Smooth muscle cell (in vitro differentiated cells): Measurements from ENCODE around the gene PLCB4. TPM values are rescaled to one million over a fixed set of nuclear protein-coding genes. Genes with fewer than 3 reads are reported as not detected.

Experiments
- DNase-seq: peaks from one replicate; lab custom pipeline; 2025; ENCODE audit not compliant: unreplicated experiment; lab: John Stamatoyannopoulos, UW
- H2AFZ ChIP-seq: fragments of 200-600 bp; sonication (generic); 2 replicates; pipeline ENCODE4 v1.6.0; 2016; ENCODE audit warnings: antibody characterized with exemption, low read depth, mild to moderate bottlenecking
- H3F3A ChIP-seq: fragments of 200-600 bp; sonication (generic); 2 replicates; pipeline ENCODE4 v1.6.0; 2017; ENCODE audit warnings: antibody characterized with exemption, low read depth
- H3K27ac ChIP-seq: fragments of 200-600 bp; sonication (generic); 2 replicates; pipeline ENCODE4 v1.5.1; 2016; ENCODE audit warnings: low read depth, mild to moderate bottlenecking
- H3K27me3 ChIP-seq: fragments of 200-600 bp; sonication (generic); 2 replicates; pipeline ENCODE4 v1.6.1; 2016; ENCODE audit warnings: low read depth, mild to moderate bottlenecking
- H3K36me3 ChIP-seq: fragments of 200-600 bp; sonication (generic); 2 replicates; pipeline ENCODE4 v1.5.1; 2016; ENCODE audit warnings: low read depth
- H3K4me1 ChIP-seq: fragments of 200-600 bp; sonication (generic); 2 replicates; pipeline ENCODE4 v1.5.1; 2016; ENCODE audit warnings: low read depth
- H3K4me2 ChIP-seq: fragments of 200-600 bp; sonication (generic); 2 replicates; pipeline ENCODE4 v1.6.0; 2016; ENCODE audit warnings: mild to moderate bottlenecking
- H3K4me3 ChIP-seq: fragments of 200-600 bp; sonication (generic); 2 replicates; pipeline ENCODE4 v1.5.1; 2016; ENCODE audit warnings: mild to moderate bottlenecking
- H3K79me2 ChIP-seq: fragments of 200-600 bp; sonication (generic); 2 replicates; pipeline ENCODE4 v1.6.0; 2016; ENCODE audit warnings: low read depth, mild to moderate bottlenecking
- H3K9ac ChIP-seq: fragments of 200-600 bp; sonication (generic); 2 replicates; pipeline ENCODE4 v1.6.0; 2016; ENCODE audit warnings: low read depth
- H3K9me3 ChIP-seq: fragments of 200-600 bp; sonication (generic); replicated peaks from 2 replicates; pipeline ENCODE4 v1.5.1; 2016; ENCODE audit warnings: low read depth
- H4K20me1 ChIP-seq: fragments of 200-600 bp; sonication (generic); 2 replicates; pipeline ENCODE4 v1.6.0; 2016; ENCODE audit warnings: low read depth
- CTCF ChIP-seq: fragments of 200-600 bp; sonication (generic); IDR thresholded peaks from 2 replicates; pipeline ENCODE4 v1.5.1; 2017; ENCODE audit warnings: borderline replicate concordance, mild to moderate bottlenecking, antibody characterized with exemption; ENCODE audit not compliant: insufficient read depth, poor library complexity, severe bottlenecking
- WGBS: methylation state at CpG from one replicate; pipeline ENCODE4 v1.1.7; 2016; ENCODE audit warnings: low lambda C conversion rate; 5-methylcytosine and 5-hydroxymethylcytosine counted together
- polyA plus RNA-seq: library from polyadenylated mRNA; unstranded; fragments of >200 nt; fragmentation: Nextera tagmentation; extraction: Ambion mirVana; gene quantifications from 2 replicates; pipeline ENCODE4 v1.2.1, GENCODE V29; 2016
- total RNA-seq: library from RNA; depleted of rRNA; stranded (reverse); fragments of >200 nt; gene quantifications from 2 replicates; pipeline ENCODE4 v1.2.3, GENCODE V29; 2014

Gene PLCB4
- total and polyA plus RNA-seq, 2 experiments from 2014 or later = 3.0 to 5.3 TPM

DNA sequence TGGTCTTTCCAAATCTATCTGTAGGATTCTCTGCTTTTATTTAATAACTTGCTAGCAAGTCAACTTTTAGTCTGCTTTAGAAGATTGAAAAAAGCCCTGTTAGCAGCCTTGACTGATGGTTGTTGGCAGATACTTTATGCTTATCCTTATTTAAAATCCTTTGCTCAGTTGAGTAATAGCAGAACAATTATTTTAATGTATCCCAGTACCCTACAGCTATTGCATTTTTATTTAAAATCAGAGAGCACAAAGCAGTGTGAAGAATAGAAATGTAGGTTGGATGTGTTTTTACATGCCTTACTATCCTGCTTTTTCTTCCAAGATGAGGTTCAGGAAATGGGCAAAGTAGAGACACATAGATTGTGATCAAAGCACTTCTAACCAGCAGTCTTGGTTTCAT, 298.4 kb downstream of the PLCB4 start:
- Histone ChIP-seq H4K20me1 (no peaks in the 10 kb centered on the region), H3K27ac (no peak overlapping the region), H3K4me2 (no peak overlapping the region), H3K4me1 (no peaks in the 10 kb centered on the region), H3K79me2 (no peaks in the 10 kb centered on the region), H3F3A (no peaks in the 10 kb centered on the region), H3K27me3 (no peaks in the 10 kb centered on the region), H3K9me3 (no peaks in the 10 kb centered on the region), H2AFZ (no peak overlapping the region), H3K9ac (no peak overlapping the region), H3K4me3 (no peak overlapping the region), H3K36me3 (no peaks in the 10 kb centered on the region)
- no peak for TF ChIP-seq CTCF
- DNase-seq = no peak

DNA sequence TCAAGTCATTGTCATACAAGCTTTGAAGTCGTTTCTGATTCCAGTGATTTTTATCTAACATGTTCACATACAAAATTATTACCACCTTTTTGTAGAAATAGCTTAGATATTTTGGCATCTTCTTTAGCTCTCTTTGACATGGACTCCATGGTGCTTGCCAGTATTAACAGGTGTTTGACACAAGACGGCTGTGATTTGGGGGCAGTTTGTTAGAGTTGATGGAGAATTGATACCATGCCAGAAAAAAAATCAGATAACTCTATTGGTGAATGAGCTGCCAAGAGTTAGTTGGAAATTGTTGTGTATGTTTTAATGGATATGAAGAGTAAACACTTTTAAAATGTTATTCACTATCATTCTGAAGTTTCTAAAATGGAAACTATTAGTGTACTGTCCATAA, 298.9 kb downstream of the PLCB4 start:
- Histone ChIP-seq H4K20me1 (no peaks in the 10 kb centered on the region), H3K27ac (no peak overlapping the region), H3K79me2 (no peaks in the 10 kb centered on the region), H2AFZ (no peak overlapping the region), H3K4me1 (no peaks in the 10 kb centered on the region), H3K9ac (no peak overlapping the region), H3K9me3 (no peaks in the 10 kb centered on the region), H3K36me3 (no peaks in the 10 kb centered on the region), H3K4me3 (no peak overlapping the region), H3K4me2 (no peak overlapping the region), H3F3A (no peaks in the 10 kb centered on the region), H3K27me3 (no peaks in the 10 kb centered on the region)
- DNase-seq = no peak
- 82% methylated on average over 2 of the region's 2 CpGs for WGBS
- no peak for TF ChIP-seq CTCF

GRCh38 chr20:9368893-9369292, 300.0 kb downstream of the PLCB4 start:
- no peak overlapping the region for H3K9ac ChIP-seq
- TF ChIP-seq CTCF = no peak
- no peaks in the 10 kb centered on the region for H3K9me3 ChIP-seq
- H2AFZ ChIP-seq = no peak overlapping the region
- no peaks in the 10 kb centered on the region for H3K79me2 ChIP-seq
- H3K4me3 ChIP-seq = no peak overlapping the region
- no peak for DNase-seq
- no peaks in the 10 kb centered on the region for H4K20me1 ChIP-seq
- no peak overlapping the region for H3K27ac ChIP-seq
- 87% methylated on average over 4 of the region's 4 CpGs for WGBS
- H3K4me1 ChIP-seq = no peaks in the 10 kb centered on the region
- H3F3A ChIP-seq = no peaks in the 10 kb centered on the region
- H3K36me3 ChIP-seq = no peaks in the 10 kb centered on the region
- no peaks in the 10 kb centered on the region for H3K27me3 ChIP-seq
- H3K4me2 ChIP-seq = no peak overlapping the region

GRCh38 chr20:9369557-9369956, 300.7 kb downstream of the PLCB4 start:
- no peaks in the 10 kb centered on the region for H3K9me3 ChIP-seq
- H3K36me3 ChIP-seq = no peaks in the 10 kb centered on the region
- H2AFZ ChIP-seq = no peak overlapping the region
- no peak overlapping the region for H3K9ac ChIP-seq
- no peaks in the 10 kb centered on the region for H3K79me2 ChIP-seq
- TF ChIP-seq CTCF = no peak
- H4K20me1 ChIP-seq = no peaks in the 10 kb centered on the region
- peaks cover 4% of the 10 kb centered on the region for H3F3A ChIP-seq
- H3K4me1 ChIP-seq = peaks cover 6% of the 10 kb centered on the region
- no peak for DNase-seq
- H3K27me3 ChIP-seq = no peaks in the 10 kb centered on the region
- H3K27ac ChIP-seq = no peak overlapping the region
- WGBS = 93% methylated on average over 4 of the region's 4 CpGs
- no peak overlapping the region for H3K4me2 ChIP-seq
- no peak overlapping the region for H3K4me3 ChIP-seq
